IMR-90 (cell line): ENCODE results near the gene CTDP1. TPM values are rescaled to one million over a fixed set of nuclear protein-coding genes. Genes with fewer than 3 reads are reported as not detected.

Experiments used
- ATAC-seq: fragments of 200-7000 bp; cut with Tn5 transposase; 2 replicates; pipeline ENCODE4 v1.9.1; 2020; ENCODE audit warnings: low read depth, mild to moderate bottlenecking, moderate library complexity
- BruUV-seq: library from RNA; stranded (reverse); fragments of 400-500 nt; replicated peaks from 2 replicates; lab custom pipeline; 2021; lab: Mats Ljungman, UMichigan
- CTCF ChIA-PET: fragments of 300-600 bp; formaldehyde crosslinking; extraction: SDS; loops from one replicate; lab custom pipeline; 2021; ENCODE audit warnings: antibody characterized with exemption; lab: Yijun Ruan, JAX
- POLR2A ChIA-PET: fragments of 300-600 bp; sonication (Branson Sonifier 250); formaldehyde crosslinking; loops from one replicate; lab custom pipeline; 2022; ENCODE audit warnings: antibody characterized with exemption; ENCODE audit not compliant: unreplicated experiment; lab: Charles Lee
- DNase-seq: peaks from one replicate; pipeline ENCODE4 v3.0.0; 2013
- H2AFZ ChIP-seq: replicated peaks from 2 replicates; pipeline ENCODE3; 2013; ENCODE audit warnings: low read length, mild to moderate bottlenecking; ENCODE audit not compliant: poor library complexity
- H2AK5ac ChIP-seq: 2 replicates; pipeline ENCODE4 v1.6.1; 2013; ENCODE audit warnings: low read depth, low read length, inconsistent platforms
- H2AK9ac ChIP-seq: replicated peaks from 2 replicates; pipeline ENCODE3; 2013; ENCODE audit warnings: mild to moderate bottlenecking, low read depth, low read length, moderate library complexity; ENCODE audit not compliant: poor library complexity
- H2BK120ac ChIP-seq: 2 replicates; pipeline ENCODE4 v1.6.1; 2013; ENCODE audit warnings: low read depth, low read length, inconsistent platforms
- H2BK15ac ChIP-seq: 3 replicates; pipeline ENCODE4 v1.6.1; 2013; ENCODE audit warnings: low read depth, low read length, inconsistent platforms
- H2BK20ac ChIP-seq: 2 replicates; pipeline ENCODE4 v1.6.1; 2013; ENCODE audit warnings: low read depth, mild to moderate bottlenecking, inconsistent platforms, low read length, moderate library complexity
- H2BK5ac ChIP-seq: 2 replicates; pipeline ENCODE4 v1.6.1; 2013; ENCODE audit warnings: mild to moderate bottlenecking, low read depth, low read length, inconsistent platforms; ENCODE audit not compliant: poor library complexity, severe bottlenecking
- H3K14ac ChIP-seq: replicated peaks from 2 replicates; pipeline ENCODE4 v1.6.1; 2013; ENCODE audit warnings: low read depth, low read length, inconsistent platforms
- H3K18ac ChIP-seq: 2 replicates; pipeline ENCODE4 v1.6.1; 2013; ENCODE audit warnings: low read depth, low read length, control low read depth
- H3K23ac ChIP-seq: 2 replicates; pipeline ENCODE4 v1.6.1; 2013; ENCODE audit warnings: low read depth, low read length, inconsistent platforms
- H3K27ac ChIP-seq: 2 replicates; pipeline ENCODE4 v1.5.1; 2013; ENCODE audit warnings: mild to moderate bottlenecking, control low read depth, low read length; ENCODE audit not compliant: insufficient read depth
- H3K27me3 ChIP-seq: 2 replicates; pipeline ENCODE4 v1.6.1; 2013; ENCODE audit warnings: low read length; ENCODE audit not compliant: control insufficient read depth, insufficient read depth
- H3K36me3 ChIP-seq: 2 replicates; pipeline ENCODE4 v1.6.1; 2013; ENCODE audit warnings: low read length, mixed read lengths; ENCODE audit not compliant: control insufficient read depth, insufficient read depth
- H3K4ac ChIP-seq: 2 replicates; pipeline ENCODE4 v1.6.1; 2013; ENCODE audit warnings: low read depth, low read length, inconsistent platforms
- H3K4me1 ChIP-seq: 2 replicates; pipeline ENCODE4 v1.6.1; 2013; ENCODE audit warnings: low read length, mixed read lengths; ENCODE audit not compliant: control insufficient read depth, insufficient read depth
- H3K4me2 ChIP-seq: 2 replicates; pipeline ENCODE4 v1.6.1; 2013; ENCODE audit warnings: low read depth, mild to moderate bottlenecking, control low read depth, low read length, moderate library complexity
- H3K4me3 ChIP-seq: 2 replicates; pipeline ENCODE4 v1.5.1; 2013; ENCODE audit warnings: low read depth, mild to moderate bottlenecking, control low read depth, low read length, moderate library complexity; ENCODE audit not compliant: insufficient read depth
- H3K56ac ChIP-seq: 2 replicates; pipeline ENCODE4 v1.6.1; 2013; ENCODE audit warnings: low read length, inconsistent platforms; ENCODE audit not compliant: insufficient read depth; ENCODE audit errors: extremely low read depth
- H3K79me1 ChIP-seq, 2 experiments: 2 replicates each; pipeline ENCODE4 v1.6.1; 2013; ENCODE audit warnings: low read length in 2 of 2, inconsistent platforms in 1 of 2, low read depth in 1 of 2
- H3K9ac ChIP-seq: 2 replicates; pipeline ENCODE4 v1.6.1; 2013; ENCODE audit warnings: low read depth, low read length, control low read depth
- H3K9me1 ChIP-seq: 2 replicates; pipeline ENCODE4 v1.6.1; 2013; ENCODE audit warnings: low read length, inconsistent platforms; ENCODE audit not compliant: insufficient read depth
- H3K9me3 ChIP-seq: 2 replicates; pipeline ENCODE4 v1.6.1; 2013; ENCODE audit warnings: low read length; ENCODE audit not compliant: control insufficient read depth, insufficient read depth
- H4K20me1 ChIP-seq: 2 replicates; pipeline ENCODE4 v1.6.1; 2013; ENCODE audit warnings: low read length, inconsistent platforms; ENCODE audit not compliant: insufficient read depth
- H4K5ac ChIP-seq: 2 replicates; pipeline ENCODE4 v1.6.1; 2013; ENCODE audit warnings: mild to moderate bottlenecking, low read depth, low read length, control low read depth
- H4K8ac ChIP-seq, 2 experiments: 2 replicates each; pipeline ENCODE4 v1.6.1; 2013; ENCODE audit warnings: low read depth in 2 of 2, low read length in 2 of 2, control low read depth in 1 of 2, inconsistent platforms in 1 of 2
- H4K91ac ChIP-seq: 2 replicates; pipeline ENCODE4 v1.6.1; 2013; ENCODE audit warnings: low read depth, low read length, inconsistent platforms; ENCODE audit not compliant: insufficient read depth
- BHLHE40 ChIP-seq: fragments of 150-350 bp; IDR thresholded peaks from 2 replicates; pipeline ENCODE4 v1.6.1; 2016; ENCODE audit warnings: mild to moderate bottlenecking, low read depth, low read length
- CEBPB ChIP-seq: IDR thresholded peaks from 2 replicates; pipeline ENCODE4 v1.6.1; 2012; ENCODE audit warnings: low read depth, low read length, improper control_type of control experiment
- CHD1 ChIP-seq: IDR thresholded peaks from 2 replicates; pipeline ENCODE4 v1.6.1; 2012; ENCODE audit warnings: low read depth, low read length, improper control_type of control experiment
- CTCF ChIP-seq: conservative IDR thresholded peaks from 2 replicates; pipeline ENCODE4 v1.5.1; 2012; ENCODE audit warnings: mild to moderate bottlenecking, low read depth, low read length, improper control_type of control experiment
- ELK1 ChIP-seq: fragments of 150-350 bp; IDR thresholded peaks from 2 replicates; pipeline ENCODE4 v1.6.1; 2016; ENCODE audit warnings: low read depth, mild to moderate bottlenecking, low read length, moderate library complexity, borderline replicate concordance
- FOS ChIP-seq: fragments of 150-350 bp; IDR thresholded peaks from 2 replicates; pipeline ENCODE4 v1.6.1; 2016; ENCODE audit warnings: low read depth, low read length
- MAZ ChIP-seq: IDR thresholded peaks from 2 replicates; pipeline ENCODE4 v1.6.1; 2012; ENCODE audit warnings: low read depth, mild to moderate bottlenecking, low read length, improper control_type of control experiment, moderate library complexity, borderline replicate concordance
- MXI1 ChIP-seq: IDR thresholded peaks from 2 replicates; pipeline ENCODE4 v1.6.1; 2012; ENCODE audit warnings: low read depth, mild to moderate bottlenecking, low read length, moderate library complexity, borderline replicate concordance
- NFE2L2 ChIP-seq: fragments of 150-350 bp; IDR thresholded peaks from 2 replicates; pipeline ENCODE4 v1.6.1; 2016; ENCODE audit warnings: low read depth, mild to moderate bottlenecking, low read length
- POLR2A ChIP-seq: IDR thresholded peaks from 2 replicates; pipeline ENCODE4 v1.6.1; 2012; ENCODE audit warnings: mild to moderate bottlenecking, low read depth, low read length
- RAD21 ChIP-seq: IDR thresholded peaks from 2 replicates; pipeline ENCODE4 v1.6.1; 2012; ENCODE audit warnings: low read length, improper control_type of control experiment
- RFX5 ChIP-seq: IDR thresholded peaks from 2 replicates; pipeline ENCODE4 v1.8.0; 2012; ENCODE audit warnings: low read depth, mild to moderate bottlenecking, low read length, moderate library complexity
- SMC3 ChIP-seq: fragments of 150-350 bp; IDR thresholded peaks from 2 replicates; pipeline ENCODE4 v1.6.1; 2016; ENCODE audit warnings: low read depth, mild to moderate bottlenecking, antibody characterized with exemption, low read length, moderate library complexity
- whole genome bisulfite sequencing, 2 experiments: methylation state at CpG; one replicate each; pipeline versions ENCODE4 v1.1.5 to v1.1.7; 2013; ENCODE audit warnings: missing lambda C conversion rate in 2 of 2; ENCODE audit not compliant: insufficient read length in 1 of 2; ENCODE audit errors: extremely low coverage in 2 of 2; 5-methylcytosine and 5-hydroxymethylcytosine counted together
- dilution Hi-C: fragments of 300-500 bp; cut with HindIII; formaldehyde crosslinking; loops from one replicate; pipeline ENCODE4 v1.14.3; 2018; ENCODE audit warnings: low sequenced_read_pairs; ENCODE audit not compliant: unreplicated experiment
- in situ Hi-C: fragments of 300-500 bp; cut with MboI; formaldehyde crosslinking; loops from 3 replicates; pipeline ENCODE4 v1.14.3; 2019; ENCODE audit warnings: low sequenced_read_pairs, inconsistent platforms, mixed read lengths
- intact Hi-C: fragments of 100-400 bp; cut with micrococcal nuclease; formaldehyde crosslinking; loops from 2 replicates; pipeline ENCODE4 v1.10.0; 2022
- polyA plus RNA-seq, 3 experiments: library from polyadenylated mRNA; depleted of rRNA; stranded (reverse); fragments of >200 nt; gene quantifications; 2 replicates each; pipeline ENCODE4 v1.2.3, GENCODE V29; 2012; ENCODE audit warnings: low replicate concordance in 1 of 3
- total RNA-seq: library from RNA; depleted of rRNA; stranded (reverse); fragments of >200 nt; gene quantifications from 2 replicates; pipeline ENCODE4 v1.2.3, GENCODE V29; 2012
- TF ChIP-seq, protein P1 (sequence below): fragments of 150-350 bp; IDR thresholded peaks from 2 replicates; pipeline ENCODE4 v1.6.1; 2017; ENCODE audit warnings: mild to moderate bottlenecking, antibody characterized with exemption, low read length, low read depth

Gene CTDP1
- total and polyA plus RNA-seq, 2 of the 4 experiments (the other 2 are of a cell fraction): 13.4 to 17.6 TPM

DNA sequence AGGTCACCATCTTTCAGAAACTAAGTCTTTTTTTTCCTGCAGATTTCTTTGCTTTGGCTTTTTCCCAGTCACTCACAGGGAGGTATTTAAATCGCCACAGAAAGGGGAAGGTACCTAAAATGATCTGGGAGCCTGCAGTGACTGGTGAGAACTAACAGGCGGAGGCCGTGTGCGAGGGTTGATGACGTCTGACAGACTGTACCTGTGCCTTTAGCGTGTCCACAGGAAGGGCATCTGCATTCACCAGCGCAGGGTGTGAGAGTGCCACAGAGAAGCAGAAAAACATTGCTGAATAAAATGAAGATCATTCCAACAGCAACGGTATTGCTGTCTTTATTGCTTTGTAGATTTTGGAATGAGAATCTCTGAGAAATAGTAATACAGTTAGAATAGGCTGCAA is 5.7 kb downstream of the CTDP1 start:
- DNase-seq (no peak), ATAC-seq (no peak)
- Histone ChIP-seq H3K27ac (no peak overlapping the region), H4K5ac (no peak overlapping the region), H3K4me2 (no peak overlapping the region), H3K14ac (no peak overlapping the region), H3K18ac (no peak overlapping the region), H2BK15ac (no peak overlapping the region), H2AK5ac (no peak overlapping the region), H2AFZ (no peak overlapping the region), H3K4me1 (peaks cover 10% of the 10 kb centered on the region), H4K91ac (no peak overlapping the region), H2BK20ac (no peak overlapping the region), H2BK120ac (no peak overlapping the region), H3K36me3 (no peaks in the 10 kb centered on the region), H3K9ac (no peak overlapping the region), H3K23ac (no peak overlapping the region), H3K56ac (no peak overlapping the region), H4K20me1 (peaks cover 80% of the 10 kb centered on the region), H3K9me3 (no peaks in the 10 kb centered on the region), H3K4me3 (no peak overlapping the region), H4K8ac (no peak overlapping the region), H3K79me1 (peaks cover 7 to 81% of the 10 kb centered on the region in 2 experiments), H2AK9ac (no peak overlapping the region), H3K27me3 (no peaks in the 10 kb centered on the region), H2BK5ac (no peak overlapping the region), H3K4ac (no peak overlapping the region), H3K9me1 (peaks cover 21% of the 10 kb centered on the region)
- 90% methylated on average over 2 of the region's 8 CpGs; no CpG with 5 or more reads in 1 of the 2 experiments for WGBS, 2 experiments
- CTCF ChIA-PET: no interaction called here
- TF ChIP-seq SMC3 (no peak), NFE2L2 (no peak), FOS (no peak), BHLHE40 (no peak), MXI1 (no peak), CEBPB (no peak), RFX5 (no peak), RAD21 (no peak), CHD1 (no peak), CTCF (no peak), MAZ (no peak), POLR2A (no peak), ELK1 (no peak)
- TF ChIP-seq, protein P1, sequence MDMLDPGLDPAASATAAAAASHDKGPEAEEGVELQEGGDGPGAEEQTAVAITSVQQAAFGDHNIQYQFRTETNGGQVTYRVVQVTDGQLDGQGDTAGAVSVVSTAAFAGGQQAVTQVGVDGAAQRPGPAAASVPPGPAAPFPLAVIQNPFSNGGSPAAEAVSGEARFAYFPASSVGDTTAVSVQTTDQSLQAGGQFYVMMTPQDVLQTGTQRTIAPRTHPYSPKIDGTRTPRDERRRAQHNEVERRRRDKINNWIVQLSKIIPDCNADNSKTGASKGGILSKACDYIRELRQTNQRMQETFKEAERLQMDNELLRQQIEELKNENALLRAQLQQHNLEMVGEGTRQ: no peak
- intact Hi-C loops: no loop called here
- POLR2A ChIA-PET: no interaction called here
- dilution Hi-C loops: no loop called here
- in situ Hi-C loops: no loop called here
- BruUV-seq: no TSS peak
